Activated T-helper 1 cell treated with anti-CD3 and anti-CD28 coated beads, Interleukin-12 subunit alpha, Interleukin-12 subunit beta, Interleukin-2, Interleukin-4 antibody, amounts not matched to agents 30 ng/mL and 10 ng/mL and 1 ng/mL, durations not matched to agents 14 hours and 24 hours and 36 hours (primary cell): ENCODE measurements around the gene KLF3. TPM values are rescaled to one million over a fixed set of nuclear protein-coding genes. Genes with fewer than 3 reads are reported as not detected.
"Not testable (repeated sequence)": the region's sequence is repeated elsewhere in the genome, so short reads cannot be mapped to it uniquely, and the experiment has no call there.

Experiments
- DNase-seq: peaks from one replicate; pipeline ENCODE4 v3.0.0; 2021; ENCODE audit warnings: low spot score
- H3K27ac Mint-ChIP-seq: one replicate; pipeline ENCODE4 v1.8.0; 2021; ENCODE audit warnings: mild to moderate bottlenecking, mixed read lengths
- H3K27me3 Mint-ChIP-seq: one replicate; pipeline ENCODE4 v1.8.0; 2022; ENCODE audit warnings: mild to moderate bottlenecking, moderate library complexity, mixed read lengths; ENCODE audit not compliant: insufficient read depth
- H3K36me3 Mint-ChIP-seq: one replicate; pipeline ENCODE4 v1.8.0; 2021; ENCODE audit warnings: low read depth, mixed read lengths
- H3K4me1 Mint-ChIP-seq: one replicate; pipeline ENCODE4 v1.8.0; 2021; ENCODE audit warnings: low read depth, mixed read lengths
- H3K4me3 Mint-ChIP-seq: one replicate; pipeline ENCODE4 v1.8.0; 2021; ENCODE audit warnings: mild to moderate bottlenecking, moderate library complexity, mixed read lengths
- H3K9me3 Mint-ChIP-seq: one replicate; pipeline ENCODE4 v1.8.0; 2021; ENCODE audit warnings: mixed read lengths
- intact Hi-C: fragments of 100-400 bp; cut with micrococcal nuclease; formaldehyde crosslinking; loops from one replicate; pipeline ENCODE4 v1.15.1; 2024
- total RNA-seq: library from RNA; stranded (reverse); gene quantifications from 2 replicates; pipeline ENCODE4 v1.2.3, GENCODE V29; 2022

The KLF3 gene
- total RNA-seq, result 1.8 and 1.9 TPM in 2 replicates

- Mint-ChIP-seq H3K4me3 (peak within 1 kb of the TSS; percentile 85), H3K36me3 (peaks cover 9% of the 10 kb centered on the region), H3K9me3 (peaks cover 6% of the 10 kb centered on the region), H3K27ac (peak within 1 kb of the TSS; percentile 53), H3K4me1 (peaks cover 55% of the 10 kb centered on the region), H3K27me3 (peaks cover 24% of the 10 kb centered on the region)
- intact Hi-C loops, result loop anchor here (2.0 to 10.0 kb wide), 3 partner anchors 209 to 977 kb away; partner anchors contain the start of gene RELL1
- DNase-seq, result peak; percentile 86
Observed at GRCh38 chr4:38663801-38664705, at the start of gene KLF3. KLF3 (plus strand) TSS chr4:38664199; CDS start chr4:38680626, 16,427 bp downstream.

GRCh38 chr4:38614231-38614630 lies 49.8 kb upstream of the KLF3 start:
- intact Hi-C loops, result loop anchor here (5.0 kb wide), 1 partner anchor 63 kb away; no protein-coding TSS in a partner anchor
- no peak for DNase-seq
- Mint-ChIP-seq H3K27ac (no peak overlapping the region), H3K27me3 (no peaks in the 10 kb centered on the region), H3K4me3 (no peak overlapping the region), H3K9me3 (no peaks in the 10 kb centered on the region), H3K4me1 (peaks cover 20% of the 10 kb centered on the region), H3K36me3 (no peaks in the 10 kb centered on the region)

- H3K4me3 Mint-ChIP-seq, result no peak overlapping the region
- H3K27me3 Mint-ChIP-seq, result no peaks in the 10 kb centered on the region
- no peaks in the 10 kb centered on the region for H3K36me3 Mint-ChIP-seq
- intact Hi-C loops, result no loop called here
- peaks cover 17% of the 10 kb centered on the region for H3K4me1 Mint-ChIP-seq
- no peaks in the 10 kb centered on the region for H3K9me3 Mint-ChIP-seq
- no peak for DNase-seq
- no peak overlapping the region for H3K27ac Mint-ChIP-seq
Observed at GRCh38 chr4:38615847-38616246, 48.2 kb upstream of the KLF3 start.

- no peaks in the 10 kb centered on the region for H3K9me3 Mint-ChIP-seq
- H3K27ac Mint-ChIP-seq, result no peak overlapping the region
- intact Hi-C loops, result no loop called here
- H3K36me3 Mint-ChIP-seq, result no peaks in the 10 kb centered on the region
- H3K4me3 Mint-ChIP-seq, result no peak overlapping the region
- no peak for DNase-seq
- peaks cover 17% of the 10 kb centered on the region for H3K4me1 Mint-ChIP-seq
- peaks cover 4% of the 10 kb centered on the region for H3K27me3 Mint-ChIP-seq
Observed at GRCh38 chr4:38618505-38618904, 45.5 kb upstream of the KLF3 start.

- H3K27ac Mint-ChIP-seq, result no peak overlapping the region
- intact Hi-C loops, result no loop called here
- H3K4me1 Mint-ChIP-seq, result peaks cover 11% of the 10 kb centered on the region
- no peak for DNase-seq
- H3K36me3 Mint-ChIP-seq, result no peaks in the 10 kb centered on the region
- H3K27me3 Mint-ChIP-seq, result peaks cover 4% of the 10 kb centered on the region
- no peaks in the 10 kb centered on the region for H3K9me3 Mint-ChIP-seq
- no peak overlapping the region for H3K4me3 Mint-ChIP-seq
Observed at GRCh38 chr4:38619316-38619715, 44.7 kb upstream of the KLF3 start.

- Mint-ChIP-seq H3K4me3 (no peak overlapping the region), H3K27ac (no peak overlapping the region), H3K27me3 (peaks cover 4% of the 10 kb centered on the region), H3K36me3 (no peaks in the 10 kb centered on the region), H3K9me3 (no peaks in the 10 kb centered on the region), H3K4me1 (peaks cover 4% of the 10 kb centered on the region)
- intact Hi-C loops, result no loop called here
- no peak for DNase-seq
Observed at GRCh38 chr4:38620065-38620464, 43.9 kb upstream of the KLF3 start.

GRCh38 chr4:38620527-38621027 lies 43.4 kb upstream of the KLF3 start:
- intact Hi-C loops, result no loop called here
- H3K27ac Mint-ChIP-seq, result no peak overlapping the region
- H3K36me3 Mint-ChIP-seq, result no peaks in the 10 kb centered on the region
- no peak overlapping the region for H3K4me3 Mint-ChIP-seq
- DNase-seq, result no peak
- no peaks in the 10 kb centered on the region for H3K9me3 Mint-ChIP-seq
- H3K4me1 Mint-ChIP-seq, result peaks cover 4% of the 10 kb centered on the region
- H3K27me3 Mint-ChIP-seq, result peaks cover 4% of the 10 kb centered on the region

GRCh38 chr4:38621028-38621684 lies 42.8 kb upstream of the KLF3 start:
- no peaks in the 10 kb centered on the region for H3K36me3 Mint-ChIP-seq
- no peak overlapping the region for H3K4me3 Mint-ChIP-seq
- peaks cover 4% of the 10 kb centered on the region for H3K27me3 Mint-ChIP-seq
- H3K27ac Mint-ChIP-seq, result no peak overlapping the region
- intact Hi-C loops, result no loop called here
- no peaks in the 10 kb centered on the region for H3K9me3 Mint-ChIP-seq
- peaks cover 4% of the 10 kb centered on the region for H3K4me1 Mint-ChIP-seq
- no peak for DNase-seq

- Mint-ChIP-seq H3K4me3 (no peak overlapping the region), H3K27me3 (peaks cover 4% of the 10 kb centered on the region), H3K27ac (no peak overlapping the region), H3K4me1 (peaks cover 4% of the 10 kb centered on the region), H3K36me3 (no peaks in the 10 kb centered on the region), H3K9me3 (no peaks in the 10 kb centered on the region)
- DNase-seq, result no peak
- intact Hi-C loops, result no loop called here
Observed at GRCh38 chr4:38621831-38622230, 42.2 kb upstream of the KLF3 start.

GRCh38 chr4:38622340-38622739 lies 41.7 kb upstream of the KLF3 start:
- intact Hi-C loops, result not testable (repeated sequence)

GRCh38 chr4:38623260-38623659 lies 40.7 kb upstream of the KLF3 start:
- H3K9me3 Mint-ChIP-seq, result no peaks in the 10 kb centered on the region
- no peak for DNase-seq
- H3K36me3 Mint-ChIP-seq, result no peaks in the 10 kb centered on the region
- intact Hi-C loops, result no loop called here
- peaks cover 4% of the 10 kb centered on the region for H3K4me1 Mint-ChIP-seq
- no peak overlapping the region for H3K4me3 Mint-ChIP-seq
- H3K27me3 Mint-ChIP-seq, result peaks cover 4% of the 10 kb centered on the region
- H3K27ac Mint-ChIP-seq, result no peak overlapping the region

More at GRCh38 chr4:38622340-38622739, 41.7 kb upstream of the KLF3 start:
- H3K36me3 Mint-ChIP-seq, H3K9me3 Mint-ChIP-seq, H3K27ac Mint-ChIP-seq, H3K4me1 Mint-ChIP-seq, H3K27me3 Mint-ChIP-seq, DNase-seq, H3K4me3 Mint-ChIP-seq: not testable (repeated sequence)

GRCh38 chr4:38624311-38624710 lies 39.7 kb upstream of the KLF3 start:
- no peak for DNase-seq
- intact Hi-C loops, result no loop called here
- H3K27me3 Mint-ChIP-seq, result peaks cover 5% of the 10 kb centered on the region
- no peak overlapping the region for H3K4me3 Mint-ChIP-seq
- H3K36me3 Mint-ChIP-seq, result no peaks in the 10 kb centered on the region
- H3K4me1 Mint-ChIP-seq, result peaks cover 2% of the 10 kb centered on the region
- no peak overlapping the region for H3K27ac Mint-ChIP-seq
- H3K9me3 Mint-ChIP-seq, result no peaks in the 10 kb centered on the region

GRCh38 chr4:38625508-38625907 lies 38.5 kb upstream of the KLF3 start:
- DNase-seq, result no peak
- Mint-ChIP-seq H3K27me3 (peaks cover 9% of the 10 kb centered on the region), H3K4me3 (no peak overlapping the region), H3K27ac (no peak overlapping the region), H3K36me3 (no peaks in the 10 kb centered on the region), H3K4me1 (no peaks in the 10 kb centered on the region), H3K9me3 (no peaks in the 10 kb centered on the region)
- intact Hi-C loops, result no loop called here
